Heart left ventricle (tissue), 13 donors: ENCODE results near the gene LRP11.

Experiments
- CTCF ChIP-seq, 12 donors: fragments of 200-600 bp; sonication (generic) in 4 of 12; IDR thresholded peaks; one replicate each; pipeline versions ENCODE4 v1.5.0 to v1.8.0; 2018 to 2022; ENCODE audit warnings: antibody characterized with exemption in 12 of 12, mild to moderate bottlenecking in 5 of 12
- POLR2A ChIP-seq, 2 donors: fragments of 450-650 bp; IDR thresholded peaks; one replicate each; pipeline ENCODE4 v1.6.1; 2017; ENCODE audit warnings: antibody characterized with exemption in 2 of 2, mild to moderate bottlenecking in 2 of 2, moderate library complexity in 2 of 2
- donor health status: ischemic (EF 13 %, LVEDD 7.1; RV severe dilation, severe dysfunction).
- donor health status: DM: no; HTN: yes; CAD: no.
- donor health status: DM: no; HTN: no; CAD: no.
- donor health status: ischemic (EF 25% LVEDD 6.9; RV normal size, moderate dysfunction).
- donor health status: ischemic (EF 25% LVEDD 5.7; RV mildly dilated, moderate dysfunction).
- donor health status: ischemic (EF 35%, LVEDD 5.7; RV mildly dilated, moderate dysfunction).
- donor health status: nonischemic (EF 11% LVEDD 7.7; RV severe dilation, severe dysfunction).
- donor health status: DM: yes; HTN: yes; CAD: no.
- donor health status: PGD.
- donor health status: ischemic (EF 29% LVEDD 5.4; RV normal size, mild dysfunction).
- donor health status: nonischemic (EF 23%, LVEDD 6.1; RV moderate dilation, normal function).

GRCh38 chr6:149884215-149884614 lies 20.1 kb upstream of the LRP11 start:
- TF ChIP-seq POLR2A (IDR thresholded peaks at IDR 0.05) = no peak
- TF ChIP-seq CTCF (IDR thresholded peaks at IDR 0.05) = no peak
